K562 (cell line): Measurements from ENCODE around the gene NOCT. TPM values are rescaled to one million over a fixed set of nuclear protein-coding genes. Genes with fewer than 3 reads are reported as not detected.
A peak's percentile ranks its signal among the peaks of the same experiment; 100 is the strongest.

Experiments
- ATF7 ChIP-seq: fragments of 450-650 bp; IDR thresholded peaks from 2 replicates; pipeline ENCODE4 v1.7.1; 2014; ENCODE audit warnings: mild to moderate bottlenecking, moderate library complexity
- CBFB ChIP-seq: sonication (generic); formaldehyde crosslinking; IDR thresholded peaks from 2 replicates; pipeline ENCODE4 v1.4.0; 2020; ENCODE audit warnings: mild to moderate bottlenecking, missing genetic modification reagents
- DEAF1 ChIP-seq: fragments of 450-650 bp; formaldehyde crosslinking; IDR thresholded peaks from 2 replicates; pipeline ENCODE4 v1.4.0; 2020; ENCODE audit warnings: mild to moderate bottlenecking, moderate library complexity
- E2F4 ChIP-seq: sonication (generic); formaldehyde crosslinking; IDR thresholded peaks from 2 replicates; pipeline ENCODE4 v1.8.0; 2022; ENCODE audit warnings: mild to moderate bottlenecking, low read depth, missing genetic modification reagents
- FOXP1 ChIP-seq: sonication (generic); formaldehyde crosslinking; IDR thresholded peaks from 2 replicates; pipeline ENCODE4 v1.8.0; 2022; ENCODE audit warnings: mild to moderate bottlenecking, missing genetic modification reagents
- MAFK ChIP-seq: IDR thresholded peaks from 2 replicates; pipeline ENCODE4 v1.6.1; 2011; ENCODE audit warnings: low read length, improper control_type of control experiment
- NFIC ChIP-seq: fragments of 450-650 bp; IDR thresholded peaks from 2 replicates; pipeline ENCODE4 v1.6.1; 2017; ENCODE audit warnings: mild to moderate bottlenecking, inconsistent platforms
- PHTF2 ChIP-seq: fragments of 250-450 bp; sonication (Bioruptor Pico); IDR thresholded peaks from 2 replicates; pipeline ENCODE4 v1.5.0; 2021; ENCODE audit warnings: mild to moderate bottlenecking
- RAD21 ChIP-seq, 2 experiments: fragments of 250-450 bp in 1 of 2; fragments of 450-650 bp in 1 of 2; sonication (Bioruptor Pico) in 1 of 2; formaldehyde crosslinking in 1 of 2; IDR thresholded peaks in 1 of 2; conservative IDR thresholded peaks in 1 of 2; 2 replicates each; pipeline versions ENCODE4 v1.4.0 to v1.8.0; 2020 to 2022; ENCODE audit warnings: mild to moderate bottlenecking in 2 of 2, moderate library complexity in 1 of 2
- REST ChIP-seq, 2 experiments: fragments of 450-650 bp; formaldehyde crosslinking in 1 of 2; IDR thresholded peaks; 2 replicates each; pipeline versions ENCODE4 v1.4.0 to v1.6.1; 2014 to 2020; ENCODE audit warnings: mild to moderate bottlenecking in 2 of 2, borderline replicate concordance in 1 of 2, low read depth in 1 of 2
- SRSF7 ChIP-seq: fragments of 200-400 bp; formaldehyde crosslinking; optimal IDR thresholded peaks from 2 replicates; pipeline ENCODE3; 2017; ENCODE audit warnings: mild to moderate bottlenecking, low read depth, low read length
- ZFP91 ChIP-seq: sonication (generic); formaldehyde crosslinking; IDR thresholded peaks from 2 replicates; pipeline ENCODE4 v1.8.0; 2022; ENCODE audit warnings: mild to moderate bottlenecking, missing genetic modification reagents
- ZNF140 ChIP-seq: fragments of 250-450 bp; sonication (Bioruptor Pico); IDR thresholded peaks from 2 replicates; pipeline ENCODE4 v1.8.0; 2021; ENCODE audit warnings: moderate library complexity, mild to moderate bottlenecking, inconsistent platforms
- ZNF143 ChIP-seq: sonication (generic); formaldehyde crosslinking; IDR thresholded peaks from 2 replicates; pipeline ENCODE4 v1.9.0; 2022; ENCODE audit warnings: mild to moderate bottlenecking, missing genetic modification reagents
- polyA plus RNA-seq, 8 experiments: library from polyadenylated mRNA; depleted of rRNA in 4 of 8; stranded (reverse) in 5 of 8; unstranded in 3 of 8; fragments of >200 nt; fragmentation: Nextera tagmentation in 2 of 8; fragmentation: Illumina TruSeq in 1 of 8; extraction: Ambion mirVana in 2 of 8; extraction: Trizol in 1 of 8; gene quantifications; 2 replicates each; pipeline versions ENCODE4 v1.2.1 to v1.2.3, GENCODE V29; 2011 to 2014; ENCODE audit warnings: inconsistent platforms in 1 of 8, missing spikeins in 1 of 8
- total RNA-seq, 7 experiments: library from RNA; depleted of rRNA in 6 of 7; stranded (reverse); fragments of >200 nt in 6 of 7; fragmentation: Illumina TruSeq in 2 of 7; extraction: Trizol in 2 of 7; gene quantifications; 2 replicates each; pipeline versions ENCODE4 v1.2.1 to v1.2.3, GENCODE V29; 2011 to 2021; ENCODE audit warnings: low replicate concordance in 1 of 7

Gene NOCT
- total and polyA plus RNA-seq, 9 of the 15 experiments (the other 6 are each of a cell fraction or from before 2014, with no cell fraction given): 1.3 to 20.2 (median 11.1) TPM

DNA sequence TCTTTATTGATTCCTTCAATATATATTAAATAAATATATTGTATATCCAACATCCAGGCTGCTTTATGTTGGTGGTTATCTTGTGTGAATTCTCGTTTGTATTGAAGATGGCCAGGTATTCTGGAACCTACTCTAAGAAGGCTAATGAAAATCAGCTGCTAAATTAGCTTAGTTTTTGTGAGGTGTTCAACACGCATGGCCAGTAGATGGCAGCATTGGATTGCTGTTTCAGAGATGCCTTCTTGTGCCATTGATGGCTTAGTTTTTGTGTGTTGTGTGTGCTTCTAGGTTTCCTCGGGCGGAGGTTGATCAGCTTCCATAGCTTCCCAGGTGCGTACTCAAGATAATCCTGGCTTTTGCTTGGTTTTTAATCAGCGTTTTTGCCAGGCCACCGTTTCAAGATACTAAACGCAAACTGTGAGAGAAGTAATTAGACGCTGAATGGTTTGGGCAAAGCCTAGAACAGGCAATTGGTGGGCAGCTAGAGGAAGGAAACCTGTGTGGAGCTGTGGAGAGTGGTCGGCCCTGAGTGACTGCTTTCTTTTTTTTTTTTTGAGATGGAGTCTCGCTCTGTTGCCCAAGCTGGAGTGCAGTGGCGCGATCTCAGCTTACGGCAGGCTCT is 15.1 kb downstream of the NOCT start (continued):
- peak; percentile 60; the same call in 1 of the 2 replicates for TF ChIP-seq REST (IDR thresholded peaks at IDR 0.05; ENCODE audit: borderline replicate concordance)
- TF ChIP-seq REST (CRISPR knock-in tag; IDR thresholded peaks at IDR 0.05; ENCODE audit: low read depth): no peak
- no peak for TF ChIP-seq ZFP91 (CRISPR knock-in tag)
- TF ChIP-seq SRSF7: no peak
- no peak for TF ChIP-seq ZNF140 (CRISPR knock-in tag)
- TF ChIP-seq MAFK: peak; percentile 42; the same call in 1 of the 2 replicates
- no peak for TF ChIP-seq ZNF143 (CRISPR knock-in tag)
- TF ChIP-seq RAD21 (CRISPR knock-in tag; conservative IDR thresholded peaks at IDR 0.05 in 1 of 2, IDR thresholded peaks at IDR 0.05 in 1 of 2): peak; percentile 72 to 79
- no peak for TF ChIP-seq ATF7
- TF ChIP-seq DEAF1 (CRISPR knock-in tag): peak; percentile 57
- TF ChIP-seq E2F4: no peak
- no peak for TF ChIP-seq PHTF2 (CRISPR knock-in tag)
- no peak for TF ChIP-seq CBFB (CRISPR knock-in tag)
- TF ChIP-seq FOXP1 (CRISPR knock-in tag): no peak
- TF ChIP-seq NFIC: no peak
